Duodenal mucosa (tissue), 2 donors: ENCODE results near the gene MBD2.

Source experiments
- H3K27ac ChIP-seq: one replicate; pipeline ENCODE4 v1.7.0; 2013; ENCODE audit warnings: low read depth, low read length
- H3K27me3 ChIP-seq, 2 donors: one replicate each; pipeline ENCODE4 v1.7.0; 2013; ENCODE audit warnings: low read length in 2 of 2, control low read depth in 1 of 2; ENCODE audit not compliant: insufficient read depth in 2 of 2, control insufficient read depth in 1 of 2
- H3K36me3 ChIP-seq, 2 donors: one replicate each; pipeline ENCODE4 v1.7.0; 2013; ENCODE audit warnings: low read length in 2 of 2, control low read depth in 1 of 2; ENCODE audit not compliant: insufficient read depth in 2 of 2, control insufficient read depth in 1 of 2
- H3K4me1 ChIP-seq, 2 donors: one replicate each; pipeline ENCODE4 v1.7.0; 2013; ENCODE audit warnings: low read length in 2 of 2, control low read depth in 1 of 2; ENCODE audit not compliant: insufficient read depth in 2 of 2, control insufficient read depth in 1 of 2
- H3K4me3 ChIP-seq, 2 donors: one replicate each; pipeline ENCODE4 v1.7.0; 2013; ENCODE audit warnings: low read length in 2 of 2, low read depth in 1 of 2
- H3K9ac ChIP-seq, 2 donors: one replicate each; pipeline ENCODE4 v1.7.0; 2013; ENCODE audit warnings: low read length in 2 of 2, low read depth in 1 of 2
- H3K9me3 ChIP-seq, 2 donors: one replicate each; pipeline ENCODE4 v1.7.0; 2013; ENCODE audit warnings: low read length in 2 of 2, control low read depth in 1 of 2; ENCODE audit not compliant: control insufficient read depth in 1 of 2

MBD2 gene

GRCh38 chr18:54116541-54117257, 107.8 kb downstream of the MBD2 start:
- no peaks in the 10 kb centered on the region for H3K27me3 ChIP-seq
- no peak overlapping the region for H3K9ac ChIP-seq
- no peaks in the 10 kb centered on the region for H3K36me3 ChIP-seq
- H3K4me3 ChIP-seq = no peak overlapping the region
- H3K27ac ChIP-seq = no peak overlapping the region
- H3K9me3 ChIP-seq = no peaks in the 10 kb centered on the region
- H3K4me1 ChIP-seq = no peaks in the 10 kb centered on the region

GRCh38 chr18:54112356-54112755, 112.1 kb downstream of the MBD2 start:
- H3K27me3 ChIP-seq = no peaks in the 10 kb centered on the region
- no peak overlapping the region for H3K4me3 ChIP-seq
- H3K4me1 ChIP-seq = no peaks in the 10 kb centered on the region
- no peak overlapping the region for H3K9ac ChIP-seq
- H3K9me3 ChIP-seq = no peaks in the 10 kb centered on the region
- no peak overlapping the region for H3K27ac ChIP-seq
- no peaks in the 10 kb centered on the region for H3K36me3 ChIP-seq

DNA sequence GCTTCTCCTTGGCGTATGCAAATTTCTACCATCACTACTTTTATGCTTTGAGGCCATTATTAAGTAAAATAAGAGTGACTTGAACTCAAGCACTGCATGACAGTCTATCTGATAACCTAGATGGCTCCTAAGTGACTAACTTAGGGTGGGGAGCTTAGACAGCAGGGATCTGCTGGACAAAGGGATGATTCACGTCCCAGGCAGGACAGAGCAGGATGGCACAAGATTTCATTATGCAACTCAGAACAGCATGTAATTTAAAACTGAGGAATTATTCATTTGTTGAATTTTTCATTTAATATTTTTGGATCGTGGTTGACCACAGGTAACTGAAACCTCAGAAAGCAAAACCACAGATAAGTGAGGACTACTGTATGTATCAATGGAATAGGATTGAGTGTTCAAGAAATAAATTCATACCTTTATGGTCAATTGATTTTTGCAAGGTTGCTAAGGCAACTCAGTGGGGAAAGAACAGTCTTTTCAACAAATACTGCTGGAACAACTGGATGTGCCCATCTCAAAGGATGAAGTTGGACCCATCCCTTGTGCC, 115.3 kb downstream of the MBD2 start:
- Histone ChIP-seq H3K4me3 (no peak overlapping the region), H3K27ac (no peak overlapping the region), H3K27me3 (no peaks in the 10 kb centered on the region), H3K9ac (no peak overlapping the region), H3K36me3 (no peaks in the 10 kb centered on the region), H3K9me3 (no peaks in the 10 kb centered on the region), H3K4me1 (no peaks in the 10 kb centered on the region)

DNA sequence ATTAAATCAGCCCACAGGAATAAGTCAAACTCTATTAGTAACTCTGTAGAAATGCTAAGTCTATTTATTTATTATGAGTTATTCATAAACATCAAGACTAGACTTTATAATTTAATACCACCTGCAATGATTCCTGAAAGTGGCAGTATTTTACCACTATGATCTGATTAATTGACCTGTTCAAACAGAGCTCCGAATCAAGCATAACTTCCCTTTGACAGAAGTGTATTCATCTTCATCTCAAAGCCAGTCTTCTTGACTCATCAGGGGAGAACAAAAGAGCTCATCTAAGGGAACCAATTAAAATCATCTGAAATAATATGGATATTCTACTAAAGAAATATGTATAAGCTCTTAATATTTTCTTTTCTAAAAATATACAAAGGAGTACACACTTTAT, 122.3 kb downstream of the MBD2 start:
- H3K4me1 ChIP-seq = no peaks in the 10 kb centered on the region
- H3K27me3 ChIP-seq = no peaks in the 10 kb centered on the region
- H3K36me3 ChIP-seq = no peaks in the 10 kb centered on the region
- no peak overlapping the region for H3K4me3 ChIP-seq
- no peaks in the 10 kb centered on the region for H3K9me3 ChIP-seq
- H3K27ac ChIP-seq = no peak overlapping the region
- H3K9ac ChIP-seq = no peak overlapping the region
